ENCODE measurements around the gene NELL1.

The NELL1 gene

GRCh38 chr11:20881328-20882079 lies 212.1 kb downstream of the NELL1 start:
- DNase-seq: no peak

GRCh38 chr11:20887137-20887536 lies 217.8 kb downstream of the NELL1 start:
- DNase-seq: no peak

GRCh38 chr11:20894296-20894695 lies 224.9 kb downstream of the NELL1 start:
- DNase-seq: no peak

GRCh38 chr11:20909995-20910726 lies 240.8 kb downstream of the NELL1 start:
- DNase-seq: no peak

- DNase-seq: no peak
Observed at GRCh38 chr11:20910733-20911132, 241.3 kb downstream of the NELL1 start.

GRCh38 chr11:20912065-20912821 lies 242.9 kb downstream of the NELL1 start:
- DNase-seq: no peak

GRCh38 chr11:20912922-20913512 lies 243.6 kb downstream of the NELL1 start:
- no peak for DNase-seq

- no peak for DNase-seq
Observed at GRCh38 chr11:20917306-20917705, 247.9 kb downstream of the NELL1 start.

GRCh38 chr11:20926799-20927540 lies 257.6 kb downstream of the NELL1 start:
- no peak for DNase-seq

GRCh38 chr11:20931029-20931428 lies 261.6 kb downstream of the NELL1 start:
- DNase-seq: no peak

GRCh38 chr11:20933086-20933485 lies 263.7 kb downstream of the NELL1 start:
- no peak for DNase-seq

GRCh38 chr11:20933958-20934357 lies 264.6 kb downstream of the NELL1 start:
- DNase-seq: no peak

- DNase-seq: no peak
Observed at GRCh38 chr11:20934516-20934915, 265.1 kb downstream of the NELL1 start.

- DNase-seq: no peak
Observed at GRCh38 chr11:20937826-20938225, 268.4 kb downstream of the NELL1 start.

GRCh38 chr11:20949585-20949984 lies 280.2 kb downstream of the NELL1 start:
- no peak for DNase-seq

- DNase-seq: no peak
Observed at GRCh38 chr11:20962581-20962980, 293.2 kb downstream of the NELL1 start.

- no peak for DNase-seq
Observed at GRCh38 chr11:20963596-20963995, 294.2 kb downstream of the NELL1 start.

- no peak for DNase-seq
Observed at GRCh38 chr11:20964985-20965384, 295.6 kb downstream of the NELL1 start.

- DNase-seq: no peak
Observed at GRCh38 chr11:20966489-20966888, 297.1 kb downstream of the NELL1 start.

- DNase-seq: no peak
Observed at GRCh38 chr11:20973940-20974559, 304.7 kb downstream of the NELL1 start.

- no peak for DNase-seq
Observed at GRCh38 chr11:20980736-20981135, 311.4 kb downstream of the NELL1 start.

- DNase-seq: no peak
Observed at GRCh38 chr11:20990447-20990846, 321.1 kb downstream of the NELL1 start.
